H9 (cell line): ENCODE results near the gene QPRT. TPM values are rescaled to one million over a fixed set of nuclear protein-coding genes. Genes with fewer than 3 reads are reported as not detected.

ENCODE experiments used
- DNase-seq: peaks from one replicate; pipeline ENCODE4 v3.0.0-alpha.2; 2017
- H2AFZ ChIP-seq: one replicate; pipeline ENCODE4 v1.6.1; 2013; ENCODE audit warnings: mild to moderate bottlenecking, low read length, control low read depth, moderate library complexity
- H2AK5ac ChIP-seq: 2 replicates; pipeline ENCODE4 v1.6.1; 2013; ENCODE audit warnings: low read length, control low read depth, mixed read lengths; ENCODE audit not compliant: insufficient read length
- H2BK120ac ChIP-seq: one replicate; pipeline ENCODE4 v1.6.1; 2013; ENCODE audit warnings: low read depth, mild to moderate bottlenecking, low read length, control low read depth, inconsistent platforms; ENCODE audit not compliant: poor library complexity, severe bottlenecking
- H2BK12ac ChIP-seq: 2 replicates; pipeline ENCODE4 v1.6.1; 2013; ENCODE audit warnings: low read length, control low read depth, mixed read lengths, low read depth; ENCODE audit not compliant: insufficient read length
- H2BK15ac ChIP-seq: 2 replicates; pipeline ENCODE4 v1.6.1; 2013; ENCODE audit warnings: low read depth, low read length, control low read depth
- H2BK20ac ChIP-seq: one replicate; pipeline ENCODE4 v1.6.1; 2013; ENCODE audit warnings: low read depth, mild to moderate bottlenecking, low read length, control low read depth, inconsistent platforms; ENCODE audit not compliant: poor library complexity, severe bottlenecking
- H2BK5ac ChIP-seq: 2 replicates; pipeline ENCODE4 v1.6.1; 2013; ENCODE audit warnings: low read length, control low read depth, mixed read lengths; ENCODE audit not compliant: insufficient read length
- H3K14ac ChIP-seq: 2 replicates; pipeline ENCODE4 v1.6.1; 2013; ENCODE audit warnings: low read length, control low read depth; ENCODE audit not compliant: insufficient read depth
- H3K18ac ChIP-seq: 2 replicates; pipeline ENCODE4 v1.6.1; 2013; ENCODE audit warnings: low read depth, mild to moderate bottlenecking, mixed read lengths, low read length, control low read depth; ENCODE audit not compliant: insufficient read length
- H3K23ac ChIP-seq: 2 replicates; pipeline ENCODE4 v1.6.1; 2013; ENCODE audit warnings: low read length, control low read depth, mixed read lengths, low read depth; ENCODE audit not compliant: insufficient read length
- H3K23me2 ChIP-seq: 2 replicates; pipeline ENCODE4 v1.6.1; 2013; ENCODE audit warnings: low read depth, mild to moderate bottlenecking, mixed read lengths, low read length, control low read depth; ENCODE audit not compliant: insufficient read length, poor library complexity, severe bottlenecking
- H3K27ac ChIP-seq: 2 replicates; pipeline ENCODE4 v1.5.1; 2013; ENCODE audit warnings: low read length, control low read depth, mixed read lengths, low read depth; ENCODE audit not compliant: insufficient read length
- H3K27me3 ChIP-seq: 2 replicates; pipeline ENCODE4 v1.6.1; 2013; ENCODE audit warnings: low read length, control low read depth, inconsistent platforms; ENCODE audit not compliant: insufficient read depth
- H3K4ac ChIP-seq: 2 replicates; pipeline ENCODE4 v1.6.1; 2013; ENCODE audit warnings: low read depth, mild to moderate bottlenecking, control low read depth, inconsistent platforms, low read length, moderate library complexity
- H3K4me1 ChIP-seq: 2 replicates; pipeline ENCODE4 v1.6.1; 2013; ENCODE audit warnings: low read length, control low read depth, inconsistent platforms; ENCODE audit not compliant: insufficient read depth
- H3K4me2 ChIP-seq: 2 replicates; pipeline ENCODE4 v1.6.1; 2013; ENCODE audit warnings: low read length, control low read depth, mixed read lengths; ENCODE audit not compliant: insufficient read length, insufficient read depth
- H3K56ac ChIP-seq: 2 replicates; pipeline ENCODE4 v1.6.1; 2013; ENCODE audit warnings: low read depth, mild to moderate bottlenecking, mixed read lengths, low read length, control low read depth; ENCODE audit not compliant: insufficient read length
- H3K79me1 ChIP-seq: 2 replicates; pipeline ENCODE4 v1.6.1; 2013; ENCODE audit warnings: low read depth, mild to moderate bottlenecking, moderate library complexity, low read length, control low read depth, inconsistent platforms; ENCODE audit not compliant: insufficient read depth, poor library complexity, severe bottlenecking
- H3K79me2 ChIP-seq: 2 replicates; pipeline ENCODE4 v1.6.1; 2013; ENCODE audit warnings: low read length, control low read depth, inconsistent platforms; ENCODE audit not compliant: insufficient read depth
- H3K9ac ChIP-seq: 2 replicates; pipeline ENCODE4 v1.6.1; 2013; ENCODE audit warnings: low read length, control low read depth, mixed read lengths; ENCODE audit not compliant: insufficient read length; ENCODE audit errors: extremely low read depth
- H3K9me3 ChIP-seq: one replicate; pipeline ENCODE4 v1.6.1; 2013; ENCODE audit warnings: low read depth, low read length, inconsistent platforms; ENCODE audit not compliant: control insufficient read depth
- H3T11ph ChIP-seq: one replicate; pipeline ENCODE4 v1.6.1; 2013; ENCODE audit warnings: mild to moderate bottlenecking, low read length, control low read depth, inconsistent platforms
- H4K20me1 ChIP-seq: one replicate; pipeline ENCODE4 v1.6.1; 2013; ENCODE audit not compliant: control insufficient read depth, insufficient read length, insufficient read depth
- H4K5ac ChIP-seq: 2 replicates; pipeline ENCODE4 v1.6.1; 2013; ENCODE audit warnings: low read depth, mild to moderate bottlenecking, mixed read lengths, low read length, control low read depth; ENCODE audit not compliant: insufficient read length
- H4K8ac ChIP-seq: replicated peaks from 2 replicates; pipeline ENCODE4 v1.6.1; 2013; ENCODE audit warnings: low read length, control low read depth, mixed read lengths, low read depth; ENCODE audit not compliant: insufficient read length
- H4K91ac ChIP-seq: 2 replicates; pipeline ENCODE4 v1.6.1; 2013; ENCODE audit warnings: low read depth, mild to moderate bottlenecking, moderate library complexity, mixed read lengths, low read length, control low read depth; ENCODE audit not compliant: insufficient read length
- H3K27ac Mint-ChIP-seq, 3 experiments: 2 replicates in 2 of 3; 3 replicates in 1 of 3; pipeline ENCODE4 v1.8.0; 2020 to 2021; ENCODE audit warnings: mixed read lengths in 3 of 3, mild to moderate bottlenecking in 1 of 3, moderate library complexity in 1 of 3
- H3K27me3 Mint-ChIP-seq: 2 replicates; pipeline ENCODE4 v1.8.0; 2021; ENCODE audit warnings: low read depth, mild to moderate bottlenecking, moderate library complexity, mixed read lengths
- H3K36me3 Mint-ChIP-seq, 3 experiments: 2 replicates in 2 of 3; 3 replicates in 1 of 3; pipeline ENCODE4 v1.8.0; 2020 to 2021; ENCODE audit warnings: low read depth in 3 of 3, mixed read lengths in 3 of 3; ENCODE audit not compliant: insufficient read depth in 1 of 3
- H3K4me1 Mint-ChIP-seq, 2 experiments: 2 replicates each; pipeline ENCODE4 v1.8.0; 2020; ENCODE audit warnings: mixed read lengths in 2 of 2
- H3K4me3 Mint-ChIP-seq, 2 experiments: 2 replicates in 1 of 2; 3 replicates in 1 of 2; pipeline ENCODE4 v1.8.0; 2020 to 2021; ENCODE audit warnings: mild to moderate bottlenecking in 2 of 2, mixed read lengths in 2 of 2, moderate library complexity in 1 of 2
- H3K9me3 Mint-ChIP-seq, 2 experiments: 2 replicates in 1 of 2; 3 replicates in 1 of 2; pipeline ENCODE4 v1.8.0; 2020; ENCODE audit warnings: mild to moderate bottlenecking in 2 of 2, mixed read lengths in 2 of 2, moderate library complexity in 1 of 2
- CTCF ChIP-seq: fragments of 200-600 bp; sonication (generic); conservative IDR thresholded peaks from 3 replicates; pipeline ENCODE4 v1.8.0; 2021; ENCODE audit warnings: antibody characterized with exemption, mild to moderate bottlenecking
- WGBS: extraction: QIAGEN DNeasy Blood & Tissue Kit; methylation state at CpG from one replicate; pipeline ENCODE4 v1.1.7; 2013; ENCODE audit warnings: missing lambda C conversion rate, low lambda C conversion rate, mixed read lengths; ENCODE audit not compliant: insufficient read length; ENCODE audit errors: extremely low coverage; 5-methylcytosine and 5-hydroxymethylcytosine counted together
- total RNA-seq: library from RNA; stranded (reverse); gene quantifications from 2 replicates; pipeline ENCODE4 v1.2.1, GENCODE V29; 2021

The QPRT gene
- total RNA-seq, 1 experiment from 2014 or later: 107 TPM

- H3K27me3 ChIP-seq: no peaks in the 10 kb centered on the region
- no CpG with 5 or more reads among the region's 11 CpGs for WGBS
- Mint-ChIP-seq H3K27ac (peak overlapping the region in 2 of 3 experiments; percentile 5 to 20; a peak in 3 of 7 replicates), H3K36me3 (peaks cover 28 to 33% (median 31%) of the 10 kb centered on the region in 3 experiments), H3K9me3 (peaks cover 6 to 13% of the 10 kb centered on the region in 2 experiments), H3K4me1 (peaks cover 28 to 29% of the 10 kb centered on the region in 2 experiments), H3K27me3 (no peaks in the 10 kb centered on the region), H3K4me3 (no peak overlapping the region; a peak in 1 of 5 replicates)
- H3K56ac ChIP-seq: no peak overlapping the region
- no peak overlapping the region for H2BK5ac ChIP-seq
- no peak overlapping the region for H3K18ac ChIP-seq
- DNase-seq: no peak
- no peak overlapping the region for H4K5ac ChIP-seq
- H3K9me3 ChIP-seq: no peaks in the 10 kb centered on the region
- no peak overlapping the region for H2BK12ac ChIP-seq
- no peaks in the 10 kb centered on the region; the same call in 1 of the 2 replicates for H3K4me1 ChIP-seq
- no peak overlapping the region for H2AK5ac ChIP-seq
- H3K79me2 ChIP-seq: no peaks in the 10 kb centered on the region
- H3K14ac ChIP-seq: no peak overlapping the region
- no peaks in the 10 kb centered on the region for H3K79me1 ChIP-seq
- H3K4ac ChIP-seq: no peak overlapping the region
- no peak overlapping the region for H4K8ac ChIP-seq
- no peak overlapping the region for H3K9ac ChIP-seq
- no peak overlapping the region for H4K91ac ChIP-seq
- no peak overlapping the region for H2BK15ac ChIP-seq
- no peak overlapping the region for H3T11ph ChIP-seq
- H3K4me2 ChIP-seq: no peak overlapping the region
- H2AFZ ChIP-seq: no peak overlapping the region
- no peak for TF ChIP-seq CTCF
- no peaks in the 10 kb centered on the region for H4K20me1 ChIP-seq
- no peak overlapping the region for H3K23ac ChIP-seq
- H2BK20ac ChIP-seq: no peak overlapping the region
- no peak overlapping the region for H3K27ac ChIP-seq
- H2BK120ac ChIP-seq: no peak overlapping the region
- no peaks in the 10 kb centered on the region for H3K23me2 ChIP-seq
These were observed 20.6 kb downstream of the QPRT start for GRCh38 chr16:29699324-29700219.
